HepG2 (cell line): ENCODE measurements around the gene SNX30. TPM values are rescaled to one million over a fixed set of nuclear protein-coding genes. Genes with fewer than 3 reads are reported as not detected.

Experiments used
- CEBPB ChIP-seq: IDR thresholded peaks from 2 replicates; pipeline ENCODE4 v1.6.1; 2011; ENCODE audit warnings: low read depth, low read length, improper control_type of control experiment, borderline replicate concordance
- TBX2 ChIP-seq: sonication (generic); formaldehyde crosslinking; IDR thresholded peaks from 2 replicates; pipeline ENCODE4 v1.5.0; 2020; ENCODE audit warnings: missing genetic modification reagents, mild to moderate bottlenecking, borderline replicate concordance
- ZFP36L2 ChIP-seq: sonication (generic); formaldehyde crosslinking; IDR thresholded peaks from 2 replicates; pipeline ENCODE4 v1.4.0; 2020; ENCODE audit warnings: missing genetic modification reagents
- ZNF777 ChIP-seq: sonication (generic); formaldehyde crosslinking; IDR thresholded peaks from 2 replicates; pipeline ENCODE4 v1.4.0; 2020; ENCODE audit warnings: missing genetic modification reagents
- polyA plus RNA-seq, 8 experiments: library from polyadenylated mRNA; depleted of rRNA in 3 of 8; stranded (reverse) in 7 of 8; unstranded in 1 of 8; fragments of >200 nt; fragmentation: Illumina TruSeq in 4 of 8; extraction: Trizol in 4 of 8; gene quantifications; 2 replicates each; pipeline versions ENCODE4 v1.2.1 to v1.2.3, GENCODE V29; 2011 to 2016; ENCODE audit warnings: low read depth in 4 of 8, missing spikeins in 1 of 8, mixed read lengths in 1 of 8; ENCODE audit not compliant: insufficient read depth in 1 of 8
- total RNA-seq, 5 experiments: library from RNA; depleted of rRNA; stranded (reverse); fragments of >200 nt; fragmentation: Illumina TruSeq; extraction: Trizol; gene quantifications; 2 replicates each; pipeline ENCODE4 v1.2.3, GENCODE V29; 2016; ENCODE audit warnings: low read depth in 1 of 5
- TF ChIP-seq, protein P1 (sequence below): IDR thresholded peaks from 2 replicates; pipeline ENCODE4 v1.6.1; 2016; ENCODE audit warnings: missing biosample characterization, missing genetic modification reagents, low read depth
- TF ChIP-seq, protein P2 (sequence below): sonication (generic); formaldehyde crosslinking; IDR thresholded peaks from 2 replicates; pipeline ENCODE4 v1.4.0; 2020; ENCODE audit warnings: mild to moderate bottlenecking, low read depth, missing genetic modification reagents
- TF ChIP-seq, protein P3 (sequence below): sonication (generic); formaldehyde crosslinking; IDR thresholded peaks from 2 replicates; pipeline ENCODE4 v1.5.1; 2020; ENCODE audit warnings: mild to moderate bottlenecking, missing genetic modification reagents, borderline replicate concordance
- TF ChIP-seq, protein P4 (sequence below), 2 experiments: fragments of 450-650 bp in 1 of 2; sonication (generic) in 1 of 2; formaldehyde crosslinking in 1 of 2; IDR thresholded peaks; 2 replicates each; pipeline versions ENCODE4 v1.6.1 to v1.8.0; 2016 to 2022; ENCODE audit warnings: antibody characterized with exemption in 1 of 2, mild to moderate bottlenecking in 1 of 2, missing genetic modification reagents in 1 of 2
- TF ChIP-seq, protein P5 (sequence below): IDR thresholded peaks from 2 replicates; pipeline ENCODE4 v1.6.1; 2016; ENCODE audit warnings: missing compliant biosample characterization, missing genetic modification reagents, borderline replicate concordance
- TF ChIP-seq, protein P6 (sequence below): sonication (generic); formaldehyde crosslinking; IDR thresholded peaks from 2 replicates; pipeline ENCODE4 v1.4.0; 2020; ENCODE audit warnings: missing genetic modification reagents

The SNX30 gene
- total and polyA plus RNA-seq, 2 of the 13 experiments (the other 11 are each of a cell fraction or from before 2014, with no cell fraction given) = 4.4 to 12.4 TPM

DNA sequence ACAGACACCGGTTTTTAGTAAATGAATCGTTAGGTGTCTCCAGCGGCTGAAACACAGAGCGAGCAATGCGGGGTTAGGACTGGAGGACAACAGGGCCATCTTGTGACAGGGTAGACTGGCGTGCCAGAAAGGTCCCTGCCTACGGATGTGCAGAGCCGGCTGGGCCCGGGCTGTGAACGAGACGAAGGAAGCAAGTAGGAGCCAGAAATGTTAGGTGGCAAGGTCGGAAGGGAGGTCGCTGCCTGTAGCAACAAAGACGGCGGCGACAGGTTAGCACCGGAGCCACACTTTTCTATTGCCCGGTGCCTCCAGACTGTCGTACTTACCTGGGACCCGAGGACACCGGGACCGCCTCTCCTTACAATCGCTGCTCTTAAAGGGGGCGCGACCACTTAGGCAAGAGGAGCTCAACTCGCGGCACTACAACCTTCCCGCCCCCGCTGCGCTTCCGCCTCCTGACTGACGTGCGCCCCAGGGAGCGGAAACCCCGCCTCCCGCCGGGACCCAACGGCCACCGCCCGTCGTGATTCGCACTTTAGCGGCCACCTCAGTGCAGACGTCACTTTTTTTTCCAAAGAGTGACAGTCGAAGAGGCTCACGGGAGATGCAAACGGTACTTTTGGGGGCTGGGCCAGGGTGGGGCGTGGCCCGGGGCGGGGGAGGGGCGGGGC is 32.8 kb upstream of the SNX30 start, which contains the start of gene INIP (continued):
- TF ChIP-seq TBX2 (CRISPR knock-in tag) (peak; percentile 26; the same call in 1 of the 2 replicates), CEBPB (peak; percentile 16; the same call in 1 of the 2 replicates), ZNF777 (peak; percentile 53; the same call in 1 of the 2 replicates), ZFP36L2 (no peak)
- TF ChIP-seq, protein P1, sequence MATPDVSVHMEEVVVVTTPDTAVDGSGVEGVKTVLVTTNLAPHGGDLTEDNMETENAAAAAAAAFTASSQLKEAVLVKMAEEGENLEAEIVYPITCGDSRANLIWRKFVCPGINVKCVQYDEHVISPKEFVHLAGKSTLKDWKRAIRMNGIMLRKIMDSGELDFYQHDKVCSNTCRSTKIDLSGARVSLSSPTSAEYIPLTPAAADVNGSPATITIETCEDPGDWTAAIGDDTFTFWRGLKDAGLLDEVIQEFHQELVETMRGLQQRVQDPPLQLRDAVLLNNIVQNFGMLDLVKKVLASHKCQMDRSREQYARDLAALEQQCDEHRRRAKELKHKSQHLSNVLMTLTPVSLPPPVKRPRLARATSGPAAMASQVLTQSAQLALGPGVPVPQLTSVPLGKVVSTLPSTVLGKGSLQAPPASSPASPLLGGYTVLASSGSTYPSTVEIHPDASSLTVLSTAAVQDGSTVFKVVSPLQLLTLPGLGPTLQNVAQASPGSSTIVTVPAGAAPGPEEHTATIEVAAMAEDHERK = no peak
- TF ChIP-seq, protein P2, sequence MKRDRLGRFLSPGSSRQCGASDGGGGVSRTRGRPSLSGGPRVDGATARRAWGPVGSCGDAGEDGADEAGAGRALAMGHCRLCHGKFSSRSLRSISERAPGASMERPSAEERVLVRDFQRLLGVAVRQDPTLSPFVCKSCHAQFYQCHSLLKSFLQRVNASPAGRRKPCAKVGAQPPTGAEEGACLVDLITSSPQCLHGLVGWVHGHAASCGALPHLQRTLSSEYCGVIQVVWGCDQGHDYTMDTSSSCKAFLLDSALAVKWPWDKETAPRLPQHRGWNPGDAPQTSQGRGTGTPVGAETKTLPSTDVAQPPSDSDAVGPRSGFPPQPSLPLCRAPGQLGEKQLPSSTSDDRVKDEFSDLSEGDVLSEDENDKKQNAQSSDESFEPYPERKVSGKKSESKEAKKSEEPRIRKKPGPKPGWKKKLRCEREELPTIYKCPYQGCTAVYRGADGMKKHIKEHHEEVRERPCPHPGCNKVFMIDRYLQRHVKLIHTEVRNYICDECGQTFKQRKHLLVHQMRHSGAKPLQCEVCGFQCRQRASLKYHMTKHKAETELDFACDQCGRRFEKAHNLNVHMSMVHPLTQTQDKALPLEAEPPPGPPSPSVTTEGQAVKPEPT (CRISPR knock-in tag) = 0 out of 2 replicates have a peak, but pooled peaks have one; percentile 42
- TF ChIP-seq, protein P3, sequence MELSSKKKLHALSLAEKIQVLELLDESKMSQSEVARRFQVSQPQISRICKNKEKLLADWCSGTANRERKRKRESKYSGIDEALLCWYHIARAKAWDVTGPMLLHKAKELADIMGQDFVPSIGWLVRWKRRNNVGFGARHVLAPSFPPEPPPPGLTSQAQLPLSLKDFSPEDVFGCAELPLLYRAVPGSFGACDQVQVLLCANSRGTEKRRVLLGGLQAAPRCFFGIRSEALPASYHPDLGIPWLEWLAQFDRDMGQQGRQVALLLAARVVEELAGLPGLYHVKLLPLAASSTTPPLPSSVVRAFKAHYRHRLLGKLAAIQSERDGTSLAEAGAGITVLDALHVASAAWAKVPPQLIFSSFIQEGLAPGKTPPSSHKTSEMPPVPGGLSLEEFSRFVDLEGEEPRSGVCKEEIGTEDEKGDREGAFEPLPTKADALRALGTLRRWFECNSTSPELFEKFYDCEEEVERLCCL (CRISPR knock-in tag) = no peak
- TF ChIP-seq, protein P4, sequence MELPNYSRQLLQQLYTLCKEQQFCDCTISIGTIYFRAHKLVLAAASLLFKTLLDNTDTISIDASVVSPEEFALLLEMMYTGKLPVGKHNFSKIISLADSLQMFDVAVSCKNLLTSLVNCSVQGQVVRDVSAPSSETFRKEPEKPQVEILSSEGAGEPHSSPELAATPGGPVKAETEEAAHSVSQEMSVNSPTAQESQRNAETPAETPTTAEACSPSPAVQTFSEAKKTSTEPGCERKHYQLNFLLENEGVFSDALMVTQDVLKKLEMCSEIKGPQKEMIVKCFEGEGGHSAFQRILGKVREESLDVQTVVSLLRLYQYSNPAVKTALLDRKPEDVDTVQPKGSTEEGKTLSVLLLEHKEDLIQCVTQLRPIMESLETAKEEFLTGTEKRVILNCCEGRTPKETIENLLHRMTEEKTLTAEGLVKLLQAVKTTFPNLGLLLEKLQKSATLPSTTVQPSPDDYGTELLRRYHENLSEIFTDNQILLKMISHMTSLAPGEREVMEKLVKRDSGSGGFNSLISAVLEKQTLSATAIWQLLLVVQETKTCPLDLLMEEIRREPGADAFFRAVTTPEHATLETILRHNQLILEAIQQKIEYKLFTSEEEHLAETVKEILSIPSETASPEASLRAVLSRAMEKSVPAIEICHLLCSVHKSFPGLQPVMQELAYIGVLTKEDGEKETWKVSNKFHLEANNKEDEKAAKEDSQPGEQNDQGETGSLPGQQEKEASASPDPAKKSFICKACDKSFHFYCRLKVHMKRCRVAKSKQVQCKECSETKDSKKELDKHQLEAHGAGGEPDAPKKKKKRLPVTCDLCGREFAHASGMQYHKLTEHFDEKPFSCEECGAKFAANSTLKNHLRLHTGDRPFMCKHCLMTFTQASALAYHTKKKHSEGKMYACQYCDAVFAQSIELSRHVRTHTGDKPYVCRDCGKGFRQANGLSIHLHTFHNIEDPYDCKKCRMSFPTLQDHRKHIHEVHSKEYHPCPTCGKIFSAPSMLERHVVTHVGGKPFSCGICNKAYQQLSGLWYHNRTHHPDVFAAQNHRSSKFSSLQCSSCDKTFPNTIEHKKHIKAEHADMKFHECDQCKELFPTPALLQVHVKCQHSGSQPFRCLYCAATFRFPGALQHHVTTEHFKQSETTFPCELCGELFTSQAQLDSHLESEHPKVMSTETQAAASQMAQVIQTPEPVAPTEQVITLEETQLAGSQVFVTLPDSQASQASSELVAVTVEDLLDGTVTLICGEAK (IDR thresholded peaks at IDR 0.05) = 0 out of 2 replicates have a peak, but pooled peaks have one; percentile 16
- TF ChIP-seq, protein P4 (CRISPR knock-in tag; IDR thresholded peaks at IDR 0.05) = no peak
- TF ChIP-seq, protein P5, sequence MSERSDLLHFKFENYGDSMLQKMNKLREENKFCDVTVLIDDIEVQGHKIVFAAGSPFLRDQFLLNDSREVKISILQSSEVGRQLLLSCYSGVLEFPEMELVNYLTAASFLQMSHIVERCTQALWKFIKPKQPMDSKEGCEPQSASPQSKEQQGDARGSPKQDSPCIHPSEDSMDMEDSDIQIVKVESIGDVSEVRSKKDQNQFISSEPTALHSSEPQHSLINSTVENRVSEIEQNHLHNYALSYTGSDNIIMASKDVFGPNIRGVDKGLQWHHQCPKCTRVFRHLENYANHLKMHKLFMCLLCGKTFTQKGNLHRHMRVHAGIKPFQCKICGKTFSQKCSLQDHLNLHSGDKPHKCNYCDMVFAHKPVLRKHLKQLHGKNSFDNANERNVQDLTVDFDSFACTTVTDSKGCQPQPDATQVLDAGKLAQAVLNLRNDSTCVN (CRISPR knock-in tag) = no peak
- TF ChIP-seq, protein P6, sequence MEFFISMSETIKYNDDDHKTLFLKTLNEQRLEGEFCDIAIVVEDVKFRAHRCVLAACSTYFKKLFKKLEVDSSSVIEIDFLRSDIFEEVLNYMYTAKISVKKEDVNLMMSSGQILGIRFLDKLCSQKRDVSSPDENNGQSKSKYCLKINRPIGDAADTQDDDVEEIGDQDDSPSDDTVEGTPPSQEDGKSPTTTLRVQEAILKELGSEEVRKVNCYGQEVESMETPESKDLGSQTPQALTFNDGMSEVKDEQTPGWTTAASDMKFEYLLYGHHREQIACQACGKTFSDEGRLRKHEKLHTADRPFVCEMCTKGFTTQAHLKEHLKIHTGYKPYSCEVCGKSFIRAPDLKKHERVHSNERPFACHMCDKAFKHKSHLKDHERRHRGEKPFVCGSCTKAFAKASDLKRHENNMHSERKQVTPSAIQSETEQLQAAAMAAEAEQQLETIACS (CRISPR knock-in tag) = no peak
